HG03520 (cell line): ENCODE data around the gene GPR17.

Experiments used
- ATAC-seq: cut with Tn5 transposase; IDR thresholded peaks from one replicate; pipeline ENCODE4 v1.9.1; 2021; ENCODE audit warnings: mild to moderate bottlenecking, moderate library complexity; ENCODE audit not compliant: unreplicated experiment

GPR17 gene

GRCh38 chr2:127645395-127646291 is at the start of gene GPR17:
Gene GPR17 (plus strand): TSS chr2:127646153. CDS start chr2:127650736, 4,583 bp downstream.
- ATAC-seq = no peak

GRCh38 chr2:127596311-127597045 is 49.5 kb upstream of the GPR17 start:
- no peak for ATAC-seq

- ATAC-seq = no peak
These were observed 48.6 kb upstream of the GPR17 start for GRCh38 chr2:127597046-127597983.

- ATAC-seq = no peak
These were observed 48.0 kb upstream of the GPR17 start for GRCh38 chr2:127597984-127598380.

- no peak for ATAC-seq
These were observed 47.2 kb upstream of the GPR17 start for GRCh38 chr2:127598711-127599110.

GRCh38 chr2:127599211-127599610 is 46.7 kb upstream of the GPR17 start:
- no peak for ATAC-seq

- no peak for ATAC-seq
These were observed 41.0 kb upstream of the GPR17 start for GRCh38 chr2:127604986-127605385.

- ATAC-seq = no peak
These were observed 40.2 kb upstream of the GPR17 start for GRCh38 chr2:127605691-127606263.

- ATAC-seq = no peak
These were observed 39.1 kb upstream of the GPR17 start for GRCh38 chr2:127606625-127607398.

GRCh38 chr2:127607399-127607908 is 38.5 kb upstream of the GPR17 start:
- ATAC-seq = no peak

GRCh38 chr2:127608061-127609030 is 37.6 kb upstream of the GPR17 start:
- ATAC-seq = no peak

- no peak for ATAC-seq
These were observed 36.8 kb upstream of the GPR17 start for GRCh38 chr2:127609031-127609751.

GRCh38 chr2:127609818-127610217 is 36.1 kb upstream of the GPR17 start:
- ATAC-seq = no peak

- no peak for ATAC-seq
These were observed 35.4 kb upstream of the GPR17 start for GRCh38 chr2:127610561-127610960.

- no peak for ATAC-seq
These were observed 34.7 kb upstream of the GPR17 start for GRCh38 chr2:127611076-127611925.

- ATAC-seq = no peak
These were observed 33.7 kb upstream of the GPR17 start for GRCh38 chr2:127612111-127612822.
